Neuron (in vitro differentiated cells): ENCODE data around the gene HELZ.
"Not testable (repeated sequence)": the region's sequence is repeated elsewhere in the genome, so short reads cannot be mapped to it uniquely, and the experiment has no call there.

Source experiments
- H2AFZ ChIP-seq: one replicate; pipeline ENCODE4 v1.6.1; 2013; ENCODE audit warnings: low read depth, mild to moderate bottlenecking, inconsistent platforms, low read length, moderate library complexity
- H3K27me3 ChIP-seq: one replicate; pipeline ENCODE4 v1.6.1; 2013; ENCODE audit warnings: low read length; ENCODE audit not compliant: insufficient read depth
- H3K36me3 ChIP-seq: one replicate; pipeline ENCODE4 v1.6.1; 2013; ENCODE audit warnings: low read length; ENCODE audit not compliant: insufficient read depth
- H3K4me1 ChIP-seq: one replicate; pipeline ENCODE4 v1.6.1; 2013; ENCODE audit warnings: low read length; ENCODE audit not compliant: insufficient read depth
- H3K4me3 ChIP-seq: 2 replicates; pipeline ENCODE4 v1.5.1; 2013; ENCODE audit warnings: mild to moderate bottlenecking, low read length, moderate library complexity
- H3K9me3 ChIP-seq: one replicate; pipeline ENCODE4 v1.6.1; 2013; ENCODE audit warnings: low read length

Gene HELZ

DNA sequence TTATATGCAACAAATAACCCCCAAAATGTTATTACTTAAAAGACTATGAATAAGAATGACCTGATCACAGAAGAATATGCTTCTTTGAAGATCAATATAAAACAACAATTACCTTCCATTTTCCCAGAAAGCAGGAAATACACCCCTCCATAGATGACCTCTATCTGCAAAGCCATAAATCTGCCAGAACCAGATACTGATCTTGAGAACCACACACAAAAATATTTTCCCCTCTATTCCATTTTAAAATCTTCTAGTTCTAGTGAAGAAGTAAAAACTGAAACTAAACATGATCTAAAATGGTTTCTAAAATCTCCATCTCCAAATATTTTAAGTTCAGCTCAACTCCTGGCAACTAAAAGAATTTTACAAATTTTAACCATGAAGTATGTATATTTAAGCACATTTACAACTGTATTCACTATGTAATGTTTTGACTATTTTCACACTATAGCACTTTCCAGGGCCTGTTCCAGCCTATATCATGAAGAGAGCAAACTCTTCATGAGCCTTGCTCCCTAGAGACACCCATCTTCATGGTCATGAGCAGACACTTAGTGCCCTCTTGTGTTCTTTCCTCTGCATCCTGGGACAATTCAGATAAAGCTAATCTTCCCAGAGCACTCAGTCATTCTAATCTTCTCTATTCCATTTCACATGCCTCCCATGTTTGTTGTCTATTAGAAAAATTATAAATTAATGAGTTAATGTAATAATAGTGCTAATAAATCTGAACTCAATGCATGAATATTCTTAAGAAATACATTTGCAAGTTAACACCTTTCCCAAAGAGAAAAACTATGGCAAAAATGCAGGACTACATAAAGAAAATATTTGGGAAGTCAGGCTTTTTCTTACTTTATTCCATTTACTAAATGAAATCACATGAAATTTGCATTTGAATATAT lies 87.0 kb downstream of the HELZ start:
- no peaks in the 10 kb centered on the region for H3K9me3 ChIP-seq
- peaks cover 25% of the 10 kb centered on the region for H3K36me3 ChIP-seq
- no peaks in the 10 kb centered on the region for H3K27me3 ChIP-seq
- no peaks in the 10 kb centered on the region for H3K4me1 ChIP-seq
- no peak overlapping the region for H2AFZ ChIP-seq
- no peak overlapping the region for H3K4me3 ChIP-seq

DNA sequence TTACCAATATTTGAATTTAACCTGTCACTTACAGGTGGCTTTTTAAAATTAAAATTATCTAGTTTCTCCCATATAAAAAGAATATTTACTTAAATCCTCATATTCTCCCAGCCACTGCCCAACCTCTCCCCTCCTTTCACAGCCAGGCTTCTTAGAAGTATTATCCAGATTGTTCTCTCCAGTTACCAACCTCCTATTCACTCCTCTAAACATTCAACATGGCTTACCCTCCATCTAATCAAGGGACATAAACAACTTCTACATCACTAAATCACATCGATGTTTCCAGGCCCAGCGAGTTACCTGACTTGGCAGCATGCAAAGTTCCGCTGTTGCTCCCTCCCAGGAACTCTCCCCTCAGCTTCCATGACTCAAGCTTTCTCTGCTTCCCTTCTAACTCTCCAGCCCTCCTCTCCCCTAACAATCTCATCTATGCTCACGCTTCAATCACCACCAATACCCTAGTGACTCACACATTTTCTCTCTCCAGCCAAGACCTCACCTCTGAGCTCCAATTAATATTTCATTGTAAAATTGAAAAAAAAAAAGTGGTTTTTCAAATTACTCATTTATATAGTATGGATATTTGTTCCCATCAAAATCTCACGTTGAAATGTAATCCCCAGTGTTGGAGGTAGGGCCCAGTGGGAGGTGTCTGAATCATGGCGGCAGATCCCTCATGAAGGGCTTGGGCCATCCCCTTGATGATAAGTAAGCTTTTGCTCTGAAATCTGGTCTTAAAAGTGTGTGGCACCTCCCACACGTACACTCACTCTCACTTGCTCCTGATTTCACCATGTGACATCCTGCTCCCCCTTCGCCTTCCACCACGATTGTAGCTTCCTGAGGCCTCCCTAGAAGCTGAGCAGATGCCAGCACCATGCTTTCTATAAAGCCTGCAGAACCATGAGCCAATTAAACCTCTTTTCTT lies 88.5 kb downstream of the HELZ start:
- peaks cover 18% of the 10 kb centered on the region for H3K36me3 ChIP-seq

GRCh38 chr17:67152824-67153223 lies 92.2 kb downstream of the HELZ start:
- no peaks in the 10 kb centered on the region for H3K4me1 ChIP-seq

More for the DNA sequence above, 88.5 kb downstream of the HELZ start:
- Histone ChIP-seq H3K27me3 (no peaks in the 10 kb centered on the region), H2AFZ (no peak overlapping the region), H3K9me3 (no peaks in the 10 kb centered on the region), H3K4me1 (no peaks in the 10 kb centered on the region), H3K4me3 (no peak overlapping the region)

GRCh38 chr17:67151717-67152116 lies 93.3 kb downstream of the HELZ start:
- H3K4me3 ChIP-seq = no peak overlapping the region
- no peaks in the 10 kb centered on the region for H3K27me3 ChIP-seq
- H2AFZ ChIP-seq = no peak overlapping the region
- no peaks in the 10 kb centered on the region for H3K4me1 ChIP-seq
- H3K9me3 ChIP-seq = no peaks in the 10 kb centered on the region
- H3K36me3 ChIP-seq = peaks cover 37% of the 10 kb centered on the region

More at GRCh38 chr17:67152824-67153223, 92.2 kb downstream of the HELZ start:
- H3K4me3 ChIP-seq = no peak overlapping the region
- peaks cover 28% of the 10 kb centered on the region for H3K36me3 ChIP-seq
- no peak overlapping the region for H2AFZ ChIP-seq
- no peaks in the 10 kb centered on the region for H3K27me3 ChIP-seq
- H3K9me3 ChIP-seq = no peaks in the 10 kb centered on the region

DNA sequence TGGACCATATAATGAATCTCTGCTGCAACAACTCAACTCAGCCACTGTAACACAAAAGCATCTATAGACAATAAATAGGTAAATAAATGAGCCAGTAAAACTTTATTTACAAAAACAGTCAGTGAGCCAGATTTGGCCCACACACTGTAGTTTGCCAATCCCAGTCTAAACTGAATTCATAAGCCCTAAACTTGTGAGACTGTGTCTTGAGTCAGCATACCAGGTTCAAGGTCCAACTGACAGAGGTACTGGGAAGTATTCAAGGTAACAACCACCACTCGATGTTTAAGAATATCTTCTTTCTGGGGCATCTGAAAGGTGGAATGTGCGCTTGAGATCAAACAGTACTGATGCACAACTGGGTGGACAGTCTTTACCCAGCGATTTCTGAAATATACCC lies 94.2 kb downstream of the HELZ start:
- no peaks in the 10 kb centered on the region for H3K27me3 ChIP-seq
- no peaks in the 10 kb centered on the region for H3K9me3 ChIP-seq
- peaks cover 42% of the 10 kb centered on the region for H3K36me3 ChIP-seq
- H2AFZ ChIP-seq = no peak overlapping the region
- no peaks in the 10 kb centered on the region for H3K4me1 ChIP-seq
- no peak overlapping the region for H3K4me3 ChIP-seq

- Histone ChIP-seq H3K9me3 (no peaks in the 10 kb centered on the region), H3K36me3 (peaks cover 56% of the 10 kb centered on the region), H3K27me3 (no peaks in the 10 kb centered on the region), H3K4me3 (no peak overlapping the region), H2AFZ (no peak overlapping the region), H3K4me1 (no peaks in the 10 kb centered on the region)
These were observed 96.6 kb downstream of the HELZ start for GRCh38 chr17:67148352-67148751.

- no peaks in the 10 kb centered on the region for H3K4me1 ChIP-seq
- H3K9me3 ChIP-seq = peaks cover 7% of the 10 kb centered on the region
- peaks cover 55% of the 10 kb centered on the region for H3K36me3 ChIP-seq
- H3K27me3 ChIP-seq = no peaks in the 10 kb centered on the region
- no peak overlapping the region for H2AFZ ChIP-seq
- no peak overlapping the region for H3K4me3 ChIP-seq
These were observed 99.7 kb downstream of the HELZ start for GRCh38 chr17:67145183-67145805.

GRCh38 chr17:67143318-67143717 lies 101.7 kb downstream of the HELZ start:
- Histone ChIP-seq H3K4me3 (no peak overlapping the region), H2AFZ (no peak overlapping the region), H3K27me3 (no peaks in the 10 kb centered on the region), H3K4me1 (no peaks in the 10 kb centered on the region), H3K9me3 (peaks cover 7% of the 10 kb centered on the region), H3K36me3 (peaks cover 46% of the 10 kb centered on the region)

GRCh38 chr17:67142030-67142429 lies 103.0 kb downstream of the HELZ start:
- H3K27me3 ChIP-seq, H3K4me1 ChIP-seq, H3K9me3 ChIP-seq, H2AFZ ChIP-seq, H3K4me3 ChIP-seq: not testable (repeated sequence)
- peaks cover 42% of the 10 kb centered on the region for H3K36me3 ChIP-seq

DNA sequence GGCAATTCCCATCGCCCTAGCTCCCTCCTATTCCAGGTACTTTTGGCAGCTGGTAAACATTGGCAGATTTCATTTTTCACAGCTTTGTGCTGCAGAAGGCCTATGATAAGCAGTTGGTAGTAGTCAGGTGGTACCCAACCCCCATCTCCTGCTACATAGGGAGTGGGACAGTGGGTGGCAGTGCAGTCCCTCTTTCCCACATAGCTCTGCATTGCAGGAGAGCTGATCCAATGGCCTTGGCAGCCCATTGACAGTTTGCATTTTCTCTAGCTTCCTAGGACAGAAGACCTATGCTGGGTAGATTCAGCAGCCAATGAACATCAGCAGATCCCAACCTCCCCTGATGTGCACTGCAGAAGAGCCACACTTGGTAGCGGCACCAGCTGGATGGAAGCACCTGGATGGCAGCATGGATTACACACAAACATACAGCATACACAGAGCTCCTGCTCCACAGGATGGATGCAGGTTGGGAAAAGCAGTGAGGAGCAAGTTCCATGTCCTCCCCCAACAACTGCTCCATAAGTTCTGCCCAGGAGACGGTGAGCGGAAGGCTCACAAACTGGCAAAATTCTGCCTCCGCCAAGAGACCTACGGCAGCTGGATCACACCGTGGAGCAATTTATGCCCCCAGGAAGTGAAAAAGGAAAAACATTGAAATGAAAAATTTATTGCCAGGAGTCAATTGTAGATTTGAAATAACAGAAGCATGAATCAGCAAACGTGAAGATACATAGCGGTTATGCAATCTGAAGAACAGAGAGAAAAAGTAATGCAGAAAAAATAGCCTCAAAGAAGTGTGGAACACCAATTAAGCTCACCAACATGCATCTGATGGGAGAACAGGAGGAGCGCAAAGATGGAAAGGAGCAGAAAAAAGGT lies 105.0 kb downstream of the HELZ start:
- no peak overlapping the region for H3K4me3 ChIP-seq
- no peak overlapping the region for H2AFZ ChIP-seq
- H3K36me3 ChIP-seq = peaks cover 44% of the 10 kb centered on the region
- H3K27me3 ChIP-seq = no peaks in the 10 kb centered on the region
- H3K4me1 ChIP-seq = no peaks in the 10 kb centered on the region
- peaks cover 7% of the 10 kb centered on the region for H3K9me3 ChIP-seq

- peaks cover 7% of the 10 kb centered on the region for H3K9me3 ChIP-seq
- peaks cover 39% of the 10 kb centered on the region for H3K36me3 ChIP-seq
- H3K4me1 ChIP-seq = no peaks in the 10 kb centered on the region
- H3K27me3 ChIP-seq = no peaks in the 10 kb centered on the region
- no peak overlapping the region for H2AFZ ChIP-seq
- H3K4me3 ChIP-seq = no peak overlapping the region
These were observed 105.7 kb downstream of the HELZ start for GRCh38 chr17:67139289-67139688.

- Histone ChIP-seq H3K4me1 (no peaks in the 10 kb centered on the region), H3K9me3 (peaks cover 7% of the 10 kb centered on the region), H3K27me3 (no peaks in the 10 kb centered on the region), H2AFZ (no peak overlapping the region), H3K4me3 (no peak overlapping the region), H3K36me3 (peaks cover 39% of the 10 kb centered on the region)
These were observed 106.6 kb downstream of the HELZ start for GRCh38 chr17:67138392-67138791.
